Nephron progenitor cell (in vitro differentiated cells): ENCODE data around the gene DNAAF5.
"Not testable (repeated sequence)": the region's sequence is repeated elsewhere in the genome, so short reads cannot be mapped to it uniquely, and the experiment has no call there.

Experiments
- DNase-seq: peaks from one replicate; pipeline ENCODE4 v3.0.0; 2021
- H3K27ac Mint-ChIP-seq: 2 replicates; pipeline ENCODE4 v1.8.0; 2021; ENCODE audit warnings: mild to moderate bottlenecking, moderate library complexity, mixed read lengths
- H3K27me3 Mint-ChIP-seq: 2 replicates; pipeline ENCODE4 v1.8.0; 2021; ENCODE audit warnings: mild to moderate bottlenecking, low read depth, mixed read lengths; ENCODE audit not compliant: poor library complexity
- H3K36me3 Mint-ChIP-seq: 2 replicates; pipeline ENCODE4 v1.8.0; 2021; ENCODE audit warnings: low read depth, mixed read lengths
- H3K4me1 Mint-ChIP-seq: 2 replicates; pipeline ENCODE4 v1.8.0; 2021; ENCODE audit warnings: mixed read lengths
- H3K4me3 Mint-ChIP-seq: 2 replicates; pipeline ENCODE4 v1.8.0; 2021; ENCODE audit warnings: mild to moderate bottlenecking, moderate library complexity, mixed read lengths
- H3K9me3 Mint-ChIP-seq: 2 replicates; pipeline ENCODE4 v1.8.0; 2021; ENCODE audit warnings: mild to moderate bottlenecking, moderate library complexity, mixed read lengths
- CTCF ChIP-seq: fragments of 200-600 bp; sonication (generic); IDR thresholded peaks from 2 replicates; pipeline ENCODE4 v1.5.0; 2021; ENCODE audit warnings: antibody characterized with exemption

The DNAAF5 gene

DNA sequence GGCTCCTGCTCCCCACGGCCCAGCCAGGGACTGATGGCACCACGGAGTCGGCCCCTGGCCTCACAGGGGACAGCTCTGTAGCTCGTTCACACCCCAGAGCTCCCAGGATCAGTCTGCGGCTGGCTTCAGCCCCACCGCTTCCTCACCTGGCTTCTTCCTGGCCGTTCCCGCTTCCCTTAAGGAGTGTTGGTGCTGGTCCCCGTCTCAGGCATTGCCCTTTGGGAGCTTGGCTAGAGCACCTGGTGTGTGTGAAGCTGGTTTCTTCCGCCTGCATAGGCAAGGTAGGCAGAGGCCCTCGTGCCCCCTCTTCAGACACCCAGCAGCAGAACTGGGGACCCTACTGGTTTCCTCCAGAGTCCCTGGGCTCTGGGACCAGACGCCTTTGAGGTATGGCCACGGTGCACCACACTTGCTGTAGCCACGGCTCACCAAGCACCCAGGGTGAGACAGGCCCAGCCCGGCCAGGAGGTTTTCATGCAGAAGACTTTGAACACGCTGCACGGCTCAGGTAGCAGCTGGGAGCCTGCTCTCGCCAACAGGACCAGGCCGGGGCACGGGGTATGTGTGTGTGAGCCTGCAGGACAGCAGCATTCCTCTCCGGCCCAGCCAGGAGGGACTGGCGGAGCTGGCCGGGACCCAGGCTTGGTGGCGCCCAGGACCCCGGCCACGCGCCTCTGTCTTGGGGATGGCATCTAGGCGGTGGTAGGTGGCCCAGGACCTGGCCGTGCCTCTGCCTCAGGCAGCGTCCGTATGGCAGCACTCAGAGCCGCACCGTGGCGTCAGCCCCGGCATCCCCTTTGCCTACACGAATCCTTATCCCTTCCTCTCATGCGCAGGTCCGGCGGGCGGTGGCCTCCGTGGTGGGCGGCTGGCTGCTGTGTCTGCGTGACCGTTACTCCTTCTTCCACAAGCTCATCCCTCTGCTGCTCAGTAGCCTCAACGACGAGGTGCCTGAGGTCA lies 13.8 kb downstream of the DNAAF5 start:
- Mint-ChIP-seq H3K27me3 (no peaks in the 10 kb centered on the region), H3K4me3 (no peak overlapping the region), H3K9me3 (no peaks in the 10 kb centered on the region), H3K4me1 (peaks cover 9% of the 10 kb centered on the region), H3K27ac (peak overlapping the region; percentile 65), H3K36me3 (peaks cover 47% of the 10 kb centered on the region)
- no peak for TF ChIP-seq CTCF
- no peak for DNase-seq

DNA sequence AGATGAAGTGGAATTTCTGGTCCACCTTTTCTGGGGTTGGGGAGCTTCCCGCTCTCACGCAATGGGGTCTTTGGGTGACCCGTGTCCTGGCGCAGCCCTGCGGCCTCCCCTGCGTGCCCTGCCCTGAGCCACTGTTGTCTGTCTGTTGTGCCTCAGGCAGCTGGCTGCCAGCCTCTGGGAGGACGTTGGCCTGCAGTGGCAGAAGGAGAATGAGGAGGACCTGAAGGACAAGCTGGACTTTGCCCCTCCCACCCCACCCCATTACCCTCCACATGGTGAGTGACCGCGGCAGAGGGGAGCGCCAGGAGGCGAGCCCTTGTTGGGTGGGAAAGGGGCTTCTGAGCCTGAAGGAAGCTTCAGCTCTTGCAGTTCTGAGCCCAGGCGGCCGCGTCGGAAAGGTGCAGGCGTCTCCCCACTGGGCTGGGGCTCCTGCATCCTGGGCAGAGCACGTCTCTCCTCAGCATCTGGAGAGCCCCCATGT lies 14.7 kb downstream of the DNAAF5 start:
- Mint-ChIP-seq H3K27me3 (no peaks in the 10 kb centered on the region), H3K4me1 (peaks cover 9% of the 10 kb centered on the region), H3K9me3 (no peaks in the 10 kb centered on the region), H3K36me3 (peaks cover 53% of the 10 kb centered on the region), H3K27ac (no peak overlapping the region), H3K4me3 (no peak overlapping the region)
- DNase-seq: no peak
- TF ChIP-seq CTCF: no peak

DNA sequence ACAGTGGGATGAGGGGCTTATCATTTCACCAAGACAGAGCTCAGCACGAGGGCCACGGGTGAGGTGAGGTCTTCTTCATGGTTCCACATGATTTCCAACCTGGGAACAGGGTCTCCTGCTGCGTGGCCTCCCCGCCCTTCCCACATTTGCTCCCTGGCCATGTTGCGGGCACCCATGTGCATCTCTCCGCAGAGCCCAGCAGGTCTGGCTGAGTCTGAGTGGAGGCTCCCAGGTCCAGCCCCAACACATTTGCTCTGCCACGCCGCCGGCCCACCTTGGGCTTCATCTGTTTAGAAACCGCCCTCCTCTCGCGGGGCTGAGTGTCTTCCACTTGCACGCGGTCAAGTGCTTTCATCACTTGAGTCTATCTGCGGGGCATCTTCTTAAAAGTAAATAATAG lies 15.4 kb downstream of the DNAAF5 start:
- Mint-ChIP-seq H3K27ac (peak overlapping the region; percentile 91), H3K4me1 (peaks cover 9% of the 10 kb centered on the region), H3K27me3 (no peaks in the 10 kb centered on the region), H3K9me3 (no peaks in the 10 kb centered on the region), H3K4me3 (no peak overlapping the region), H3K36me3 (peaks cover 53% of the 10 kb centered on the region)
- DNase-seq: no peak
- no peak for TF ChIP-seq CTCF

GRCh38 chr7:742791-743190 lies 16.3 kb downstream of the DNAAF5 start:
- H3K4me1 Mint-ChIP-seq: peaks cover 4% of the 10 kb centered on the region
- DNase-seq: no peak
- H3K4me3 Mint-ChIP-seq: no peak overlapping the region
- H3K27me3 Mint-ChIP-seq: no peaks in the 10 kb centered on the region
- no peak overlapping the region for H3K27ac Mint-ChIP-seq
- TF ChIP-seq CTCF: no peak
- no peaks in the 10 kb centered on the region for H3K9me3 Mint-ChIP-seq
- H3K36me3 Mint-ChIP-seq: peaks cover 46% of the 10 kb centered on the region

GRCh38 chr7:743341-744127 lies 17.0 kb downstream of the DNAAF5 start:
- not testable (repeated sequence) for H3K4me1 Mint-ChIP-seq, H3K27ac Mint-ChIP-seq, H3K27me3 Mint-ChIP-seq, DNase-seq, H3K9me3 Mint-ChIP-seq, H3K4me3 Mint-ChIP-seq
- peaks cover 45% of the 10 kb centered on the region for H3K36me3 Mint-ChIP-seq

- not testable (repeated sequence) for H3K4me1 Mint-ChIP-seq, H3K27me3 Mint-ChIP-seq, H3K27ac Mint-ChIP-seq, H3K4me3 Mint-ChIP-seq, DNase-seq, H3K9me3 Mint-ChIP-seq
- peaks cover 45% of the 10 kb centered on the region for H3K36me3 Mint-ChIP-seq
Measured at GRCh38 chr7:744128-744520, 17.6 kb downstream of the DNAAF5 start.
